KMS-11 (cell line): ENCODE measurements around the gene KDSR.

Experiments
- H2AFZ ChIP-seq: fragments of 200-600 bp; sonication (generic); 2 replicates; pipeline ENCODE4 v1.6.1; 2016; ENCODE audit warnings: antibody characterized with exemption, mixed run types, low read depth
- H3K27ac ChIP-seq: fragments of 200-600 bp; sonication (generic); 2 replicates; pipeline ENCODE4 v1.6.1; 2016; ENCODE audit warnings: mild to moderate bottlenecking, mixed run types
- H3K27me3 ChIP-seq: fragments of 200-600 bp; sonication (generic); 2 replicates; pipeline ENCODE4 v1.6.1; 2017; ENCODE audit warnings: mild to moderate bottlenecking, low read depth, mixed run types, moderate library complexity; ENCODE audit not compliant: insufficient read depth
- H3K36me3 ChIP-seq: fragments of 200-600 bp; sonication (generic); 2 replicates; pipeline ENCODE4 v1.6.1; 2017; ENCODE audit warnings: mild to moderate bottlenecking, mixed run types; ENCODE audit not compliant: insufficient read depth
- H3K4me1 ChIP-seq: fragments of 200-600 bp; sonication (generic); 2 replicates; pipeline ENCODE4 v1.6.1; 2016; ENCODE audit warnings: mild to moderate bottlenecking, low read depth, mixed run types; ENCODE audit not compliant: poor library complexity, severe bottlenecking
- H3K4me2 ChIP-seq: fragments of 200-600 bp; sonication (generic); 2 replicates; pipeline ENCODE4 v1.7.0; 2016; ENCODE audit warnings: mild to moderate bottlenecking, mixed run types
- H3K4me3 ChIP-seq: fragments of 200-600 bp; sonication (generic); IDR thresholded peaks from 2 replicates; pipeline ENCODE4 v1.6.1; 2017; ENCODE audit warnings: low read depth, low read length, mixed read lengths; ENCODE audit not compliant: insufficient read depth
- H3K79me2 ChIP-seq: fragments of 200-600 bp; sonication (generic); 2 replicates; pipeline ENCODE4 v1.6.1; 2016; ENCODE audit warnings: low read depth, mixed run types; ENCODE audit not compliant: insufficient read depth
- H3K9ac ChIP-seq: fragments of 200-600 bp; sonication (generic); 2 replicates; pipeline ENCODE4 v1.6.1; 2016; ENCODE audit warnings: mild to moderate bottlenecking, mixed run types
- H4K20me1 ChIP-seq: fragments of 200-600 bp; sonication (generic); 2 replicates; pipeline ENCODE4 v1.6.1; 2016; ENCODE audit warnings: mild to moderate bottlenecking, mixed run types; ENCODE audit not compliant: insufficient read depth
- TF ChIP-seq, protein P1 (sequence below): fragments of 200-600 bp; sonication (generic); conservative IDR thresholded peaks from 2 replicates; pipeline ENCODE4 v1.6.1; 2017; ENCODE audit warnings: low read depth, mild to moderate bottlenecking, antibody characterized with exemption, low read length, moderate library complexity, mixed read lengths

Gene KDSR

GRCh38 chr18:63344918-63345317, 22.1 kb downstream of the KDSR start:
- no peak overlapping the region for H3K4me3 ChIP-seq
- H3K4me2 ChIP-seq: no peak overlapping the region
- no peaks in the 10 kb centered on the region for H3K27me3 ChIP-seq
- TF ChIP-seq, protein P1, sequence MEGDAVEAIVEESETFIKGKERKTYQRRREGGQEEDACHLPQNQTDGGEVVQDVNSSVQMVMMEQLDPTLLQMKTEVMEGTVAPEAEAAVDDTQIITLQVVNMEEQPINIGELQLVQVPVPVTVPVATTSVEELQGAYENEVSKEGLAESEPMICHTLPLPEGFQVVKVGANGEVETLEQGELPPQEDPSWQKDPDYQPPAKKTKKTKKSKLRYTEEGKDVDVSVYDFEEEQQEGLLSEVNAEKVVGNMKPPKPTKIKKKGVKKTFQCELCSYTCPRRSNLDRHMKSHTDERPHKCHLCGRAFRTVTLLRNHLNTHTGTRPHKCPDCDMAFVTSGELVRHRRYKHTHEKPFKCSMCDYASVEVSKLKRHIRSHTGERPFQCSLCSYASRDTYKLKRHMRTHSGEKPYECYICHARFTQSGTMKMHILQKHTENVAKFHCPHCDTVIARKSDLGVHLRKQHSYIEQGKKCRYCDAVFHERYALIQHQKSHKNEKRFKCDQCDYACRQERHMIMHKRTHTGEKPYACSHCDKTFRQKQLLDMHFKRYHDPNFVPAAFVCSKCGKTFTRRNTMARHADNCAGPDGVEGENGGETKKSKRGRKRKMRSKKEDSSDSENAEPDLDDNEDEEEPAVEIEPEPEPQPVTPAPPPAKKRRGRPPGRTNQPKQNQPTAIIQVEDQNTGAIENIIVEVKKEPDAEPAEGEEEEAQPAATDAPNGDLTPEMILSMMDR: no peak
- no peaks in the 10 kb centered on the region for H3K36me3 ChIP-seq
- peaks cover 33% of the 10 kb centered on the region for H3K4me1 ChIP-seq
- H3K79me2 ChIP-seq: no peaks in the 10 kb centered on the region
- no peak overlapping the region for H2AFZ ChIP-seq
- no peak overlapping the region for H3K27ac ChIP-seq
- no peak overlapping the region for H3K9ac ChIP-seq
- H4K20me1 ChIP-seq: no peaks in the 10 kb centered on the region

DNA sequence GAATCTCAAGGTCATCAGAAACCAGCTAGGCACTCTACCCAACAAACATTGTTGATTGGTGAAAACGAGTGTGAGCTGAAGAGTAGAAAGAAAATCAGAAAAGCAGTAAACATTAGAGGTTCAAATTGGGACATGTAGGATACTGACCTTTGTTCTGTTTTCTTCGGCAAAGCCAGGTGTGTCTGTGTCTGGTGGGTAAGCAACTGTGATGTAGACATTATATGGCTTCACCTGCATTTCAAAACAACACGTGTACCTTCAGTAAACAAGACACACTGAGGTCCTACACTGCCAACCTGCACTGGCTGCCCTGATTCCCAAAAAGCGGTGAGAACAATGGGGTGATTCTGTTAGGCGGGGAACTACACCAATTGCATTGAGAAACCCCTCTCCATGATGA, 22.7 kb downstream of the KDSR start:
- H3K36me3 ChIP-seq: no peaks in the 10 kb centered on the region

DNA sequence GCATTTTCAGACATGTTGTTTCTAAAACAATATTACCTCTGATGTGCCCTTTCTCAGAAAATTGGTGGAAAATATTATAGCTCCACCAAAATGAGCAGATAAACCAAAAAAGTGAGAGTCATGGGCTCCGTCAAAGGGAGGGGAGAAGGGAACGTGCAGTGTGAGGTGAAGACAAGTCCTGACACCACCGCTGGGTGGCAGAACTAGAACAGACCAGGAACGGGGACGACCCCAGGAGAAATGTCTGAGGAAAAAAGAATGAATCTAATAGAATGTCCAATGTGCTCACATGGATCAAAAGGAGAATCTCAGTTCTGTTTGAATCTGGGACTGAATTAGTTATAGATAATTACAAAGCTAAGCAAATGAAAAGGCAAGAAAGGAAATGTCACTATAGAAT, 24.8 kb downstream of the KDSR start:
- Histone ChIP-seq H3K4me1 (peaks cover 8% of the 10 kb centered on the region), H3K4me3 (no peak overlapping the region), H3K27ac (no peak overlapping the region), H3K4me2 (no peak overlapping the region), H3K36me3 (no peaks in the 10 kb centered on the region), H3K79me2 (no peaks in the 10 kb centered on the region), H3K27me3 (no peaks in the 10 kb centered on the region), H2AFZ (no peak overlapping the region), H3K9ac (no peak overlapping the region), H4K20me1 (no peaks in the 10 kb centered on the region)
- TF ChIP-seq, protein P1: peak; percentile 55

More for the DNA sequence above, 22.7 kb downstream of the KDSR start:
- Histone ChIP-seq H3K4me3 (no peak overlapping the region), H3K79me2 (no peaks in the 10 kb centered on the region), H3K27me3 (no peaks in the 10 kb centered on the region), H3K4me1 (peaks cover 29% of the 10 kb centered on the region), H3K4me2 (no peak overlapping the region), H2AFZ (no peak overlapping the region), H3K9ac (no peak overlapping the region), H3K27ac (no peak overlapping the region), H4K20me1 (no peaks in the 10 kb centered on the region)
- TF ChIP-seq, protein P1: no peak

DNA sequence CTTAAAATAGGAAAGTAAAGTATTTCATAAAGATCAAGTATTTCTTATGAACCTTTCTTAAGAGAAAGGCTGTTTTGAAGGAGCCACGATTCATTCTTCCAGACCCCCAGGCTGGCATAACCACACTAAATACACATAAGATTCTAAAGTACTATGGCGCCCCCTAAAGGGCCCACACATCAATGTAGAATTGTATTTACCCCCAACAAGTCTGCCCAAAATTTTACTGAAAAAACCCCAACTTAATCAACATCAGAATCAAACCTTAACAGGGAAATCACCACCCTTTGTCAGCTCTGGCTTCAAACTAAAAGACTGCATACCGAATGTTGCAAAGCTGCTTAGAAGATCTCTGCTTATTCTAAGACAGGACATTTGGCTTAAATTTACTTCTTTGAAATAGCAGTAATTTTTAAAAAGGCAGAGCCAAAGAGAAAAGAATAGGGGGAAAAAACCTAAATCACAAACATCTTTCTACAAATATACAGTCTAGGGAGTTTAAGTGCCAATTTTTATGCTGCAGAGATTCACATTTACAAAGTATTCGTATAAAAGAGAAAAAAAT, 27.0 kb downstream of the KDSR start:
- Histone ChIP-seq H3K79me2 (no peaks in the 10 kb centered on the region), H3K4me2 (no peak overlapping the region), H3K4me3 (no peak overlapping the region), H2AFZ (no peak overlapping the region), H3K9ac (no peak overlapping the region), H3K27ac (no peak overlapping the region), H3K36me3 (no peaks in the 10 kb centered on the region), H3K4me1 (peaks cover 3% of the 10 kb centered on the region), H3K27me3 (no peaks in the 10 kb centered on the region), H4K20me1 (no peaks in the 10 kb centered on the region)
- TF ChIP-seq, protein P1: peak; percentile 94
